Right atrium auricular region (tissue), 2 donors: ENCODE data around the gene WEE2. TPM values are rescaled to one million over a fixed set of nuclear protein-coding genes. Genes with fewer than 3 reads are reported as not detected.

Source experiments
- DNase-seq: peaks from one replicate; pipeline ENCODE4 v3.0.0-alpha.2; 2019; ENCODE audit warnings: low spot score
- H3K27ac ChIP-seq, 2 donors: fragments of 200-600 bp; sonication (generic); 1 replicate in 1 of 2; 2 replicates in 1 of 2; pipeline ENCODE4 v1.5.1; 2016 to 2019
- H3K27me3 ChIP-seq, 2 donors: fragments of 200-600 bp; sonication (generic); one replicate each; pipeline versions ENCODE4 v1.5.1 to v1.6.0; 2017 to 2019
- H3K36me3 ChIP-seq: fragments of 200-600 bp; sonication (generic); one replicate; pipeline ENCODE4 v1.5.1; 2016
- H3K4me1 ChIP-seq, 2 donors: fragments of 200-600 bp; sonication (generic); one replicate each; pipeline versions ENCODE4 v1.5.1 to v1.6.0; 2017 to 2019
- H3K4me3 ChIP-seq, 2 donors: fragments of 200-600 bp; sonication (generic); 1 replicate in 1 of 2; 2 replicates in 1 of 2; pipeline ENCODE4 v1.5.1; 2017 to 2019; ENCODE audit warnings: mild to moderate bottlenecking in 1 of 2, moderate library complexity in 1 of 2
- H3K9me3 ChIP-seq, 2 donors: fragments of 200-600 bp; sonication (generic); one replicate each; pipeline ENCODE4 v1.5.1; 2019
- total RNA-seq, 2 donors: library from RNA; depleted of rRNA; stranded (reverse); fragments of >200 nt; gene quantifications; one replicate each; pipeline ENCODE4 v1.1.0, GENCODE V29; 2016
- TF ChIP-seq, protein P1 (sequence below), 2 donors: fragments of 200-600 bp; sonication (generic); IDR thresholded peaks; one replicate each; pipeline ENCODE4 v1.5.1; 2019; ENCODE audit warnings: antibody characterized with exemption in 2 of 2

The WEE2 gene
- not detected for total RNA-seq

DNA sequence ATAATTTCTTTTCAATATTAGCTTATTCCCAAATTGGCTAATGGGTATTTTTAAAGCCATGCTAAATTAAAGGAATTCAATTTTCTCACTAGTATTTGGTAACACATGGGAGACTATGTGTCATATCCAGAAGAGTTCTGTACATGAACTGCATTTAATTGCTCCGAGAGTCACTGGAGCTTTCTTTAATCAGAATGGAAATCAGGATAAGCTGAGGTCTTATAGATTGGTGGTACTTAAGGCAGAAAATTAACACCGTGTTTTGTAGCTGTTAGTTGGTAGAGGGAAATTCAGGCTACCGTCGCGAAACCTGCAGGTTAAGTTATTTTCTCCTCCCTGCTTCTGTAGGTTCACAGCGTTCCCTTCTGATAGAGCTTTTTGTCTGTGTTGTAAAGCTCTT, at the start of gene WEE2:
Gene WEE2, plus strand, starts transcription at position 3 of the 400 bp plus-strand sequence. CDS start 406 bp downstream, outside the sequence.
- DNase-seq = no peak
- no peaks in the 10 kb centered on the region for H3K9me3 ChIP-seq
- H3K4me1 ChIP-seq = no peaks in the 10 kb centered on the region
- no peaks in the 10 kb centered on the region for H3K27me3 ChIP-seq
- H3K27ac ChIP-seq = no peak within 1 kb of the TSS
- H3K36me3 ChIP-seq = no peaks in the 10 kb centered on the region
- no peak within 1 kb of the TSS for H3K4me3 ChIP-seq
- TF ChIP-seq, protein P1, sequence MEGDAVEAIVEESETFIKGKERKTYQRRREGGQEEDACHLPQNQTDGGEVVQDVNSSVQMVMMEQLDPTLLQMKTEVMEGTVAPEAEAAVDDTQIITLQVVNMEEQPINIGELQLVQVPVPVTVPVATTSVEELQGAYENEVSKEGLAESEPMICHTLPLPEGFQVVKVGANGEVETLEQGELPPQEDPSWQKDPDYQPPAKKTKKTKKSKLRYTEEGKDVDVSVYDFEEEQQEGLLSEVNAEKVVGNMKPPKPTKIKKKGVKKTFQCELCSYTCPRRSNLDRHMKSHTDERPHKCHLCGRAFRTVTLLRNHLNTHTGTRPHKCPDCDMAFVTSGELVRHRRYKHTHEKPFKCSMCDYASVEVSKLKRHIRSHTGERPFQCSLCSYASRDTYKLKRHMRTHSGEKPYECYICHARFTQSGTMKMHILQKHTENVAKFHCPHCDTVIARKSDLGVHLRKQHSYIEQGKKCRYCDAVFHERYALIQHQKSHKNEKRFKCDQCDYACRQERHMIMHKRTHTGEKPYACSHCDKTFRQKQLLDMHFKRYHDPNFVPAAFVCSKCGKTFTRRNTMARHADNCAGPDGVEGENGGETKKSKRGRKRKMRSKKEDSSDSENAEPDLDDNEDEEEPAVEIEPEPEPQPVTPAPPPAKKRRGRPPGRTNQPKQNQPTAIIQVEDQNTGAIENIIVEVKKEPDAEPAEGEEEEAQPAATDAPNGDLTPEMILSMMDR (IDR thresholded peaks at IDR 0.05) = no peak

DNA sequence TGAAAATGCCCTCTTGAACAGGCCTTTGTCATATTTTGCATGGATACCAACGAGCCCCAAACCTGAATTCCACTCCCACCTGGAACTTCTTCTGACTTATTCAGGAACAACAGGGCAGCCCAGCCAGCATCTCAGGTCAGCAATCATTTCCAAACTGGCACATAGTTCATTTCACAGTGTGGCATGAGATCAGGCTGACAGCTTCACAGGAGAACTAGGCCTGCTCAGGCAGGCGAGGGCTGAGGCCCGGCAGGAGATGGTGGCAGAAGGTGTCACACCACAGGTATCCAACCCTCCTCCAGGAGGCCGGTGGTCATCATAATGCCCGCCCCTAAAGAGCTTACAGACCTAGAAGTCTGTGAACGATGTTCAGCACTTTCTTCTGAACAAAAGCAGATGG, 48.7 kb upstream of the WEE2 start:
- TF ChIP-seq, protein P1 (IDR thresholded peaks at IDR 0.05) = no peak
- Histone ChIP-seq H3K4me1 (no peaks in the 10 kb centered on the region), H3K9me3 (no peaks in the 10 kb centered on the region), H3K4me3 (no peak overlapping the region), H3K36me3 (peaks cover 30% of the 10 kb centered on the region), H3K27me3 (no peaks in the 10 kb centered on the region), H3K27ac (no peak overlapping the region)
- no peak for DNase-seq

DNA sequence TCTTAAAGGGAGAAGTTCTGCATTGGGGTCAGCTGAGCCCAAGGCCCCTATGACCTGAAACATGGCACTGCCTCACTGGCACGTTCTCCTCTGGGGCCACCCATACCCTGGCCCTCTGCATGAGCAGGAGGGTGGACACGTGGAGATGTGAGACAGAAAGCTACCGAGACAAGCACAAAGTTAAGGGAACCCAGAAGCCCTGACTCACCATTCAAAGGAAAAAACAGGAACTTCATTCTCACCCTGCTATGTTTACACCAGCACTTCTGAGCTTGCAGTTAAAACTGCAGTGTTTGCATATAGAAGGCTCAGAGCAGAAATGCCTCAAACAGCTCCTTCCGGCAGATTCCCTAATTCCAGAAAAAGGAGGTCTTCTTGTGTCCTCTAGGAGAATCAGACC, 47.9 kb upstream of the WEE2 start:
- H3K4me1 ChIP-seq = no peaks in the 10 kb centered on the region
- H3K4me3 ChIP-seq = no peak overlapping the region
- H3K27me3 ChIP-seq = no peaks in the 10 kb centered on the region
- peaks cover 38% of the 10 kb centered on the region for H3K36me3 ChIP-seq
- TF ChIP-seq, protein P1 (IDR thresholded peaks at IDR 0.05) = no peak
- no peaks in the 10 kb centered on the region for H3K9me3 ChIP-seq
- H3K27ac ChIP-seq = no peak overlapping the region
- no peak for DNase-seq

DNA sequence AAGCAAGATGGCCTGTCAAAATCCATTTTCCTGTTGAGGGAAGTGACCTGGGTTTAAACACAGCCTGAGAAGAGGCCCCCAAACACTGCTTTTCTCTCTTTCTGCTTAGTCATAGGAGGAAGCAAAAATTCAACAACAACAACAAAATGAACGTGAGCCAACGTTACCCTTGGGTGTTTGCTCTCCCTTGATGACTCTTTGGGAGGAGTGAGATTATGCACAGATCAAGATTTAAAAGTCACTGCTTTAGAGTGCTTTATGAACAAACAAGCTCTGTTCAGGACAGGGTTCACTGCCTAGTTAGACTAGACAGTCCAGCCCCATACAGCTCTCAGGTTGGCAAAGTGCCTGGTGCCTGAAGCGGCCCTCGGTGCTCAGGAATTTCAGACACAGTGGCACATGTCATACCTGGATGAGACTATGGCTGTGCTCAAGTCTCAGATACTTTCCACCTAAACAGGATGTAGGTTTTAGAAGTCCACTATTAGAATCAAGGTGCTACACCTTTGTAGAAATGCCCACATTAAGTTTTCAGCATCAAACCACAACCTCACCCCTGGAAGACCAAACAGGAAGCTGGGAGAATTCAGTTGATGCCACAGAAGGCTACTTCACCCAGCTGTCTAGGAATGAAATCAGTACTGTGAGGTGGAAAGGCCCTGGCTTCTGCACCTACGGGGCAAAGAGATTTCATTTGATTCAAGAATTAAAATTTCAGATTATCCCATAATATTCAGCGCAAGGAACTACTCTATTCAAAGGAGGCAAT, 44.9 kb upstream of the WEE2 start:
- peaks cover 51% of the 10 kb centered on the region for H3K36me3 ChIP-seq
- no peak overlapping the region for H3K27ac ChIP-seq
- TF ChIP-seq, protein P1 (IDR thresholded peaks at IDR 0.05) = no peak

DNA sequence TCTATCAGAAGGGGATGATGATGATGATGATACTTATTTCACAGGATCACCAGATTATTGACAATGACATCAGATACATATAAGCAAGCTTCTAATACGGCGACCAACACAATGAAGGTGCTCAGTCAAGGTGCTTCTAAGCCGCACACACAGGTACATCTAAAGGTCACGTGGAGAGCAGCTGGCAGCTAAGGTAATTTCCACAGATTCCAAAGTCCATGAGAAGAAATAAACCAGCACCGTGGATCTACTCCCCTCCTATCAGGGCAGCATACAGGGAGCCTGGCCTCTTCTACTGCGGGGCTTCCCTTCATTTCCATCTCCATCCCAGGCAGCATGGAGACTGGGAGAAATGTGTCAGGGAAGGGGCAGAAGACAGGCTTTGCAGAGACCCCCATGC, 43.7 kb upstream of the WEE2 start:
- peaks cover 46% of the 10 kb centered on the region for H3K36me3 ChIP-seq

More for the DNA sequence above, 44.9 kb upstream of the WEE2 start:
- no peak overlapping the region for H3K4me3 ChIP-seq
- DNase-seq = no peak
- no peaks in the 10 kb centered on the region for H3K9me3 ChIP-seq
- H3K4me1 ChIP-seq = no peaks in the 10 kb centered on the region
- no peaks in the 10 kb centered on the region for H3K27me3 ChIP-seq

More for the DNA sequence above, 43.7 kb upstream of the WEE2 start:
- DNase-seq = no peak
- no peaks in the 10 kb centered on the region for H3K27me3 ChIP-seq
- H3K27ac ChIP-seq = no peak overlapping the region
- H3K9me3 ChIP-seq = no peaks in the 10 kb centered on the region
- TF ChIP-seq, protein P1 (IDR thresholded peaks at IDR 0.05) = no peak
- no peak overlapping the region for H3K4me3 ChIP-seq
- no peaks in the 10 kb centered on the region for H3K4me1 ChIP-seq
